HG03064 (cell line): ENCODE measurements around the gene ZCCHC10.

ENCODE experiments used
- ATAC-seq: cut with Tn5 transposase; IDR thresholded peaks from one replicate; pipeline ENCODE4 v1.9.1; 2021; ENCODE audit warnings: low read depth; ENCODE audit not compliant: unreplicated experiment

ZCCHC10 gene

GRCh38 chr5:133025804-133026663, at the start of gene ZCCHC10:
Gene ZCCHC10 (minus strand): TSS chr5:133026549. CDS start chr5:133026537, 12 bp downstream.
- peak; percentile 95 for ATAC-seq

- ATAC-seq = no peak
These were observed 49.5 kb upstream of the ZCCHC10 start for GRCh38 chr5:133075572-133076536.

- no peak for ATAC-seq
These were observed 45.7 kb upstream of the ZCCHC10 start for GRCh38 chr5:133072021-133072420.

GRCh38 chr5:133066045-133066444, 39.7 kb upstream of the ZCCHC10 start:
- ATAC-seq = no peak

- ATAC-seq = no peak
These were observed 39.1 kb upstream of the ZCCHC10 start for GRCh38 chr5:133065471-133065870.

GRCh38 chr5:133063965-133064364, 37.6 kb upstream of the ZCCHC10 start:
- ATAC-seq = no peak

GRCh38 chr5:133062276-133062675, 35.9 kb upstream of the ZCCHC10 start:
- no peak for ATAC-seq

GRCh38 chr5:133059621-133060020, 33.3 kb upstream of the ZCCHC10 start:
- no peak for ATAC-seq

GRCh38 chr5:133056891-133057290, 30.5 kb upstream of the ZCCHC10 start:
- ATAC-seq = no peak

- no peak for ATAC-seq
These were observed 28.5 kb upstream of the ZCCHC10 start for GRCh38 chr5:133054697-133055471.

GRCh38 chr5:133053448-133053847, 27.1 kb upstream of the ZCCHC10 start:
- ATAC-seq = no peak

- peak; percentile 36 for ATAC-seq
These were observed 26.2 kb upstream of the ZCCHC10 start for GRCh38 chr5:133052317-133053175.

- ATAC-seq = peak; percentile 86
These were observed 25.4 kb upstream of the ZCCHC10 start, which contains the start of gene HSPA4 for GRCh38 chr5:133051542-133052316. Gene HSPA4 (plus strand): TSS chr5:133052013. CDS start chr5:133052251, 238 bp downstream.

GRCh38 chr5:133051061-133051541, 24.8 kb upstream of the ZCCHC10 start:
- no peak for ATAC-seq

- no peak for ATAC-seq
These were observed 24.2 kb upstream of the ZCCHC10 start for GRCh38 chr5:133050521-133050920.

- no peak for ATAC-seq
These were observed 23.3 kb upstream of the ZCCHC10 start for GRCh38 chr5:133049726-133050048.

- ATAC-seq = no peak
These were observed 22.8 kb upstream of the ZCCHC10 start for GRCh38 chr5:133048993-133049725.

- ATAC-seq = no peak
These were observed 21.1 kb upstream of the ZCCHC10 start for GRCh38 chr5:133047404-133047803.
